ENCODE data around the gene PIEZO2. TPM values are rescaled to one million over a fixed set of nuclear protein-coding genes. Genes with fewer than 3 reads are reported as not detected.

The PIEZO2 gene
- polyA plus RNA-seq, 1 donor (not counting 4 experiments of a cell fraction or from before 2014, with no cell fraction given) = not detected

GRCh38 chr18:11070593-11070992, 78.8 kb downstream of the PIEZO2 start:
- DNase-seq (ENCODE audit: low read depth, low spot score) = no peak
- dilution Hi-C loops (cut with MboI; ENCODE audit: extremely low pct_ligation_motif_present, low sequenced_read_pairs) = no loop called here

GRCh38 chr18:11066038-11066437, 83.3 kb downstream of the PIEZO2 start:
- dilution Hi-C loops (cut with MboI; ENCODE audit: extremely low pct_ligation_motif_present, low sequenced_read_pairs) = no loop called here
- Histone ChIP-seq H3K9me1 (ENCODE audit: control insufficient read depth, extremely low read depth, insufficient read depth, low read length) (no peaks in the 10 kb centered on the region), H3K9ac (ENCODE audit: control insufficient read depth, extremely low read depth, insufficient read depth, low read length) (no peak overlapping the region), H3K4me2 (ENCODE audit: control insufficient read depth, extremely low read depth, insufficient read depth, low read depth, low read length) (no peak overlapping the region), H4K20me1 (ENCODE audit: control insufficient read depth, extremely low read depth, insufficient read depth, low read length) (no peaks in the 10 kb centered on the region), H2AFZ (ENCODE audit: control insufficient read depth, low read length) (no peak overlapping the region), H3K9me3 (ENCODE audit: control insufficient read depth, low read depth, low read length) (no peaks in the 10 kb centered on the region), H3K27me3 (ENCODE audit: control insufficient read depth, extremely low read depth, insufficient read depth, low read length) (no peaks in the 10 kb centered on the region), H3K36me3 (ENCODE audit: control insufficient read depth in 2 of 2, extremely low read depth in 1 of 2, insufficient read depth in 2 of 2, low read length in 2 of 2) (no peaks in the 10 kb centered on the region), H3K4me3 (ENCODE audit: control insufficient read depth in 2 of 3, extremely low read depth in 1 of 3, insufficient read depth in 2 of 3, low read depth in 1 of 3, low read length in 3 of 3) (no peak overlapping the region), H3K27ac (ENCODE audit: control insufficient read depth, insufficient read depth, low read length) (no peak overlapping the region), H3K4me1 (ENCODE audit: control insufficient read depth, extremely low read depth, insufficient read depth, low read length) (no peaks in the 10 kb centered on the region), H3K79me2 (ENCODE audit: control insufficient read depth, insufficient read depth, low read length) (no peaks in the 10 kb centered on the region)
- no peak for TF ChIP-seq EZH2 (IDR thresholded peaks at IDR 0.05; ENCODE audit: low read length)
- TF ChIP-seq CTCF (optimal IDR thresholded peaks at IDR 0.05 in 1 of 3, IDR thresholded peaks at IDR 0.05 in 1 of 3, conservative IDR thresholded peaks at IDR 0.05 in 1 of 3; ENCODE audit: extremely low read depth in 1 of 3, insufficient read depth in 2 of 3, low read length in 3 of 3) = no peak
- FAIRE-seq = no peak
- no peak for DNase-seq (ENCODE audit: low read depth, low spot score)

More at GRCh38 chr18:11070593-11070992, 78.8 kb downstream of the PIEZO2 start:
- Histone ChIP-seq H3K9me1 (ENCODE audit: control insufficient read depth, extremely low read depth, insufficient read depth, low read length) (no peaks in the 10 kb centered on the region), H4K20me1 (ENCODE audit: control insufficient read depth, extremely low read depth, insufficient read depth, low read length) (no peaks in the 10 kb centered on the region), H3K9me3 (ENCODE audit: control insufficient read depth, low read depth, low read length) (no peaks in the 10 kb centered on the region), H2AFZ (ENCODE audit: control insufficient read depth, low read length) (no peak overlapping the region), H3K27me3 (ENCODE audit: control insufficient read depth, extremely low read depth, insufficient read depth, low read length) (no peaks in the 10 kb centered on the region), H3K4me2 (ENCODE audit: control insufficient read depth, extremely low read depth, insufficient read depth, low read depth, low read length) (no peak overlapping the region), H3K4me1 (ENCODE audit: control insufficient read depth, extremely low read depth, insufficient read depth, low read length) (no peaks in the 10 kb centered on the region), H3K4me3 (ENCODE audit: control insufficient read depth in 2 of 3, extremely low read depth in 1 of 3, insufficient read depth in 2 of 3, low read depth in 1 of 3, low read length in 3 of 3) (no peak overlapping the region), H3K36me3 (ENCODE audit: control insufficient read depth in 2 of 2, extremely low read depth in 1 of 2, insufficient read depth in 2 of 2, low read length in 2 of 2) (no peaks in the 10 kb centered on the region), H3K79me2 (ENCODE audit: control insufficient read depth, insufficient read depth, low read length) (no peaks in the 10 kb centered on the region), H3K9ac (ENCODE audit: control insufficient read depth, extremely low read depth, insufficient read depth, low read length) (no peak overlapping the region), H3K27ac (ENCODE audit: control insufficient read depth, insufficient read depth, low read length) (no peak overlapping the region)
- no peak for FAIRE-seq
- TF ChIP-seq EZH2 (IDR thresholded peaks at IDR 0.05; ENCODE audit: low read length) (no peak), CTCF (optimal IDR thresholded peaks at IDR 0.05 in 1 of 3, IDR thresholded peaks at IDR 0.05 in 1 of 3, conservative IDR thresholded peaks at IDR 0.05 in 1 of 3; ENCODE audit: extremely low read depth in 1 of 3, insufficient read depth in 2 of 3, low read length in 3 of 3) (no peak)

All from keratinocyte (primary cell).